A673 (cell line): Measurements from ENCODE around the gene CHRD. TPM values are rescaled to one million over a fixed set of nuclear protein-coding genes. Genes with fewer than 3 reads are reported as not detected.

Experiments
- BruUV-seq: library from RNA; stranded (reverse); fragments of 400-500 nt; replicated peaks from 2 replicates; lab custom pipeline; 2021; lab: Mats Ljungman, UMichigan
- CTCF ChIA-PET: fragments of 300-600 bp; sonication (Branson Sonifier 250); formaldehyde crosslinking; loops from one replicate; lab custom pipeline; 2022; ENCODE audit warnings: antibody characterized with exemption; lab: Charles Lee
- POLR2A ChIA-PET: fragments of 300-600 bp; sonication (Branson Sonifier 250); formaldehyde crosslinking; loops from one replicate; lab custom pipeline; 2022; ENCODE audit warnings: antibody characterized with exemption; ENCODE audit not compliant: low non-redundant PET; lab: Charles Lee
- DNase-seq: peaks from one replicate; pipeline ENCODE4 v3.0.0-alpha.2; 2015; ENCODE audit warnings: low spot score
- H3K27ac ChIP-seq: fragments of 200-600 bp; sonication (generic); 2 replicates; pipeline ENCODE4 v1.5.1; 2016; ENCODE audit warnings: mixed run types, low read depth, mild to moderate bottlenecking, mixed read lengths, antibody characterized with exemption, low read length; ENCODE audit not compliant: poor library complexity, severe bottlenecking
- H3K27me3 ChIP-seq: fragments of 200-600 bp; sonication (generic); replicated peaks from 2 replicates; pipeline ENCODE4 v1.6.1; 2017; ENCODE audit warnings: mixed run types, low read depth, mild to moderate bottlenecking, mixed read lengths, antibody characterized with exemption, low read length; ENCODE audit not compliant: insufficient read depth, poor library complexity
- H3K36me3 ChIP-seq: fragments of 200-600 bp; sonication (generic); 2 replicates; pipeline ENCODE4 v1.6.1; 2016; ENCODE audit warnings: mixed run types, mild to moderate bottlenecking, mixed read lengths, antibody characterized with exemption, low read length; ENCODE audit not compliant: insufficient read depth, poor library complexity, severe bottlenecking
- H3K4me1 ChIP-seq: fragments of 200-600 bp; sonication (generic); 2 replicates; pipeline ENCODE4 v1.6.1; 2017; ENCODE audit warnings: mixed run types, mild to moderate bottlenecking, mixed read lengths, antibody characterized with exemption, low read length; ENCODE audit not compliant: insufficient read depth, poor library complexity, severe bottlenecking
- H3K4me3 ChIP-seq: fragments of 200-600 bp; sonication (generic); 2 replicates; pipeline ENCODE4 v1.5.1; 2016; ENCODE audit warnings: low read depth, mixed run types, mild to moderate bottlenecking, mixed read lengths, low read length; ENCODE audit not compliant: poor library complexity, severe bottlenecking
- H3K9me3 ChIP-seq: fragments of 200-600 bp; sonication (generic); 2 replicates; pipeline ENCODE4 v1.6.1; 2016; ENCODE audit warnings: mixed run types, low read depth, mild to moderate bottlenecking, mixed read lengths, antibody characterized with exemption, low read length; ENCODE audit not compliant: poor library complexity, severe bottlenecking
- EZH2 ChIP-seq: fragments of 200-600 bp; sonication (generic); IDR thresholded peaks from 2 replicates; pipeline ENCODE4 v1.6.1; 2017; ENCODE audit warnings: borderline replicate concordance, low read depth, mild to moderate bottlenecking, mixed read lengths, antibody characterized with exemption, low read length; ENCODE audit not compliant: poor library complexity, severe bottlenecking
- intact Hi-C: fragments of 100-400 bp; cut with micrococcal nuclease; formaldehyde crosslinking; loops from one replicate; pipeline ENCODE4 v1.10.0; 2022; ENCODE audit not compliant: unreplicated experiment
- total RNA-seq: library from RNA; stranded (reverse); gene quantifications from 2 replicates; pipeline ENCODE4 v1.2.3, GENCODE V29; 2021
- TF ChIP-seq, protein P1 (sequence below): fragments of 300-800, 200-600 bp; sonication (generic); conservative IDR thresholded peaks from 2 replicates; pipeline ENCODE4 v1.5.1; 2017; ENCODE audit warnings: low read depth, mild to moderate bottlenecking, antibody characterized with exemption, low read length, moderate library complexity, mixed read lengths

Gene CHRD
- total RNA-seq, 1 experiment from 2014 or later = 0.06 TPM

DNA sequence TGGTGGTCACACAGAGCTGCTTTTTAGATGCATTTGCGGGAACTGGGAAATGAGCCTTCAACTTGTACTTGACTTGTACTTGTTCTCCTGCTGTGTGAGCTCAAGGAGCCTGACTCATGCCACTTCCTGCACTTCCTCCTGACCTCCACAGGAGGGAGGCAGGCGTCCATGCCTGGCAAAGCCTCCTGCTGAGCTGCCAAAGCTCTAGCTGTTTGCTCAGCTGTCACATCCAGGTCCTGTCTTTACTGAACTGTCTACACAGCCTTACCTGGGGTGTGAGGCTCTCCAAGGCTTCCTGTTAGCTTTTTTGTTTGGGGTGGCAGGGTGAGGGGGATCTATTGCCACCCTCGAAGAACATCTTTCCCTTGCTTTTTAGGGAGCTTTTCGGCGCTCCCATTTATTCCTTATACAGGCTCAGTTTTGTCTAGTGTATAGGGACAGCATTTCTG lies 8.3 kb upstream of the CHRD start:
- peaks cover 7% of the 10 kb centered on the region for H3K27me3 ChIP-seq
- POLR2A ChIA-PET = interaction anchor here (0.6 kb wide), 1 partner anchor 35 kb away, joined by 11 read pairs; no protein-coding TSS in a partner anchor
- no peak overlapping the region for H3K27ac ChIP-seq
- intact Hi-C loops = loop anchor here (1.0 to 10.0 kb wide), 4 partner anchors 96 to 413 kb away; no protein-coding TSS in a partner anchor
- no peaks in the 10 kb centered on the region for H3K9me3 ChIP-seq
- peaks cover 11% of the 10 kb centered on the region for H3K4me1 ChIP-seq
- peak; percentile 92 for DNase-seq
- BruUV-seq = no TSS peak
- H3K36me3 ChIP-seq = peaks cover 19% of the 10 kb centered on the region
- CTCF ChIA-PET = interaction anchor here (0.6 to 1.7 kb wide), 16 partner anchors 14 to 827 kb away, joined by 3 to 46 read pairs (median 4); partner anchors contain the start of gene EPHB3
- no peak overlapping the region for H3K4me3 ChIP-seq
- TF ChIP-seq, protein P1, sequence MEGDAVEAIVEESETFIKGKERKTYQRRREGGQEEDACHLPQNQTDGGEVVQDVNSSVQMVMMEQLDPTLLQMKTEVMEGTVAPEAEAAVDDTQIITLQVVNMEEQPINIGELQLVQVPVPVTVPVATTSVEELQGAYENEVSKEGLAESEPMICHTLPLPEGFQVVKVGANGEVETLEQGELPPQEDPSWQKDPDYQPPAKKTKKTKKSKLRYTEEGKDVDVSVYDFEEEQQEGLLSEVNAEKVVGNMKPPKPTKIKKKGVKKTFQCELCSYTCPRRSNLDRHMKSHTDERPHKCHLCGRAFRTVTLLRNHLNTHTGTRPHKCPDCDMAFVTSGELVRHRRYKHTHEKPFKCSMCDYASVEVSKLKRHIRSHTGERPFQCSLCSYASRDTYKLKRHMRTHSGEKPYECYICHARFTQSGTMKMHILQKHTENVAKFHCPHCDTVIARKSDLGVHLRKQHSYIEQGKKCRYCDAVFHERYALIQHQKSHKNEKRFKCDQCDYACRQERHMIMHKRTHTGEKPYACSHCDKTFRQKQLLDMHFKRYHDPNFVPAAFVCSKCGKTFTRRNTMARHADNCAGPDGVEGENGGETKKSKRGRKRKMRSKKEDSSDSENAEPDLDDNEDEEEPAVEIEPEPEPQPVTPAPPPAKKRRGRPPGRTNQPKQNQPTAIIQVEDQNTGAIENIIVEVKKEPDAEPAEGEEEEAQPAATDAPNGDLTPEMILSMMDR = peak; percentile 89
- TF ChIP-seq EZH2 = no peak

DNA sequence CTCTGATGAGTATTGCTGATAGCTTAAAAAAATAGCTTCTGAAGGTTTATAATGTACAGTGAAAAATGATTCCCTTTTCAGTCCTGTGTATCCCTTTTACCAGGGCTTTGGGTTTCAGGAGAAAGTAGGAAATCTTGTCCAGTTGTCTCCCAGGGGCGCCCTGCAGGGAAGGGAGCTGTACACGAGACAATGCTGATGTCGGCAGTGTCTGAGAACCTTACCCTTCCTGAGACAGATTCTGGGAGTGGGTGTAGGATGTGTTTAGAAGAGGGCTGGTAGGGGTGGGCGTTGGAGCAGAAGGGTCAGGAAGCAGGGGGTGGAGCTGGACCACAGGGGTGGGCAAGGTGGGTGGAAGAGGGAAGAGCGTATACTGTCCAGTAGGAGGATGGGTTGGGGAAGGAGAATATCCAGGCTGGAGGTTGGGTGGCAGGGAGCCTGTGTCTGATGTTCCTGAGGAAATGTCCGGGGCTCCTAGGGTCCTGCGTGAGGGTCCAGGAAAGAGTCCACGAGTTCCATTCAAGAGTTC lies 7.5 kb upstream of the CHRD start:
- BruUV-seq = no TSS peak
- no peak overlapping the region for H3K4me3 ChIP-seq
- H3K27ac ChIP-seq = no peak overlapping the region
- H3K4me1 ChIP-seq = peaks cover 11% of the 10 kb centered on the region
- H3K27me3 ChIP-seq = peaks cover 7% of the 10 kb centered on the region
- TF ChIP-seq, protein P1 = no peak
- TF ChIP-seq EZH2 = no peak
- H3K9me3 ChIP-seq = no peaks in the 10 kb centered on the region
- intact Hi-C loops = loop anchor here (5.0 to 10.0 kb wide), 2 partner anchors 95 to 412 kb away; no protein-coding TSS in a partner anchor
- POLR2A ChIA-PET = no interaction called here
- H3K36me3 ChIP-seq = peaks cover 12% of the 10 kb centered on the region
- CTCF ChIA-PET = interaction anchor here (0.6 to 1.7 kb wide), 8 partner anchors 19 to 405 kb away, joined by 3 to 46 read pairs (median 5); no protein-coding TSS in a partner anchor
- DNase-seq = no peak

DNA sequence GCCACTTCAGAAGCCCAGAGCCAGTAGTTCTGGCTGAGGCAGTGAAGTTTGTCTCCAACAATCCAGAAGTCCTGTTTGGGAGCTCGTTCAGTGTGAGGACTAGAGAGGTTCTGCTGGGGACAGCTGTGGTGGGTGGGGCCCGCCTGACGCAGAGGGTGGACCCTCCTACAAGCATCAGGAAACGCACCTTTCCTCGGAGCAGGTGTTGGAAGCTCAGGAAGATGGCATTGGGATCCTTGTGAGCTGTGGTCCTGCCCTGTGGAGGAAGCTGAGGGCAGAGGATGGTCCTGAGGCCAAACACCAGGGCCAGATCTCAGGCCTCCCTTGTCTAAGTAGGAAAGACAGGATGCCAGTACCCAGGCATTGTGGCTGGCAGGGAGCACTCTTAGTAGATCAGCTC lies 6.9 kb upstream of the CHRD start:
- Histone ChIP-seq H3K4me3 (no peak overlapping the region), H3K27me3 (peaks cover 13% of the 10 kb centered on the region), H3K9me3 (no peaks in the 10 kb centered on the region), H3K27ac (no peak overlapping the region), H3K4me1 (peaks cover 11% of the 10 kb centered on the region), H3K36me3 (peaks cover 8% of the 10 kb centered on the region)
- no peak for TF ChIP-seq EZH2
- TF ChIP-seq, protein P1 = no peak
- BruUV-seq = no TSS peak
- no peak for DNase-seq
- ChIA-PET POLR2A (no interaction called here), CTCF (no interaction called here)
- intact Hi-C loops = loop anchor here (5.0 to 10.0 kb wide), 2 partner anchors 94 to 412 kb away; no protein-coding TSS in a partner anchor
